K562 (cell line): ENCODE results near the gene ADGRA3. TPM values are rescaled to one million over a fixed set of nuclear protein-coding genes. Genes with fewer than 3 reads are reported as not detected.

ENCODE experiments used
- ATAC-seq: fragments of 200-7000 bp; cut with Tn5 transposase; 3 replicates; pipeline ENCODE4 v1.9.1; 2020; ENCODE audit warnings: moderate library complexity
- BruUV-seq: library from RNA; stranded (reverse); fragments of 400-500 nt; replicated peaks from 2 replicates; lab custom pipeline; 2021; lab: Mats Ljungman, UMichigan
- CTCF ChIA-PET: fragments of 300-600 bp; formaldehyde crosslinking; extraction: SDS; loops from one replicate; lab custom pipeline; 2021; ENCODE audit warnings: low intra/inter-chr PET ratio; lab: Yijun Ruan, JAX
- POLR2A ChIA-PET: fragments of 300-600, 350-650 bp; sonication (Branson Sonifier 250); formaldehyde crosslinking; extraction: SDS; loops from one replicate; lab custom pipeline; 2021; ENCODE audit warnings: antibody characterized with exemption, inconsistent platforms; lab: Yijun Ruan, JAX
- DNase-seq, 4 experiments: peaks; one replicate each; pipeline versions ENCODE4 v3.0.0 to v3.0.0-alpha.2; 2011 to 2018; ENCODE audit warnings: low spot score in 3 of 4, mixed read lengths in 3 of 4; ENCODE audit errors: extremely low read depth in 1 of 4
- FAIRE-seq: peaks from 2 replicates; lab custom pipeline; 2011; peaks lifted over from hg19 to GRCh38; lab: Jason Lieb, UNC
- H2AFZ ChIP-seq: 2 replicates; pipeline ENCODE4 v1.6.0; 2011; ENCODE audit warnings: low read depth, low read length, control low read depth, inconsistent platforms
- H3K27ac ChIP-seq: fragments of 200-600 bp; 3 replicates; pipeline ENCODE4 v1.8.0; 2011; ENCODE audit warnings: low read depth, mild to moderate bottlenecking, control low read depth, inconsistent platforms, low read length, moderate library complexity, mixed read lengths; ENCODE audit errors: extremely low read depth
- H3K27me3 ChIP-seq, 2 experiments: fragments of 300-600 bp in 1 of 2; 2 replicates in 1 of 2; 3 replicates in 1 of 2; pipeline versions ENCODE4 v1.6.0 to v1.8.0; 2011; ENCODE audit warnings: inconsistent platforms in 2 of 2, low read length in 2 of 2, mild to moderate bottlenecking in 1 of 2, mixed read lengths in 1 of 2, moderate library complexity in 1 of 2; ENCODE audit not compliant: control insufficient read depth in 2 of 2, insufficient read depth in 2 of 2
- H3K36me3 ChIP-seq: fragments of 300-600 bp; 3 replicates; pipeline ENCODE4 v1.8.0; 2011; ENCODE audit warnings: mild to moderate bottlenecking, low read length, inconsistent platforms; ENCODE audit not compliant: control insufficient read depth, insufficient read depth
- H3K4me1 ChIP-seq, 2 experiments: fragments of 200-600 bp in 1 of 2; replicated peaks in 1 of 2; 2 replicates in 1 of 2; 3 replicates in 1 of 2; pipeline versions ENCODE4 v1.5.1 to v1.8.0; 2011; ENCODE audit warnings: inconsistent platforms in 2 of 2, low read length in 2 of 2, mild to moderate bottlenecking in 1 of 2, mixed read lengths in 1 of 2, moderate library complexity in 1 of 2; ENCODE audit not compliant: control insufficient read depth in 2 of 2, insufficient read depth in 2 of 2
- H3K4me2 ChIP-seq: 2 replicates; pipeline ENCODE4 v1.6.1; 2011; ENCODE audit warnings: low read length, control low read depth, inconsistent platforms, mixed read lengths; ENCODE audit not compliant: insufficient read depth
- H3K4me3 ChIP-seq: fragments of 200-600 bp; sonication (generic), shearing (Covaris generic); 2 replicates; pipeline ENCODE4 v1.5.1; 2016; ENCODE audit warnings: control low read depth, inconsistent platforms
- H3K79me2 ChIP-seq: fragments of 200-600 bp; 3 replicates; pipeline ENCODE4 v1.8.0; 2011; ENCODE audit warnings: low read length, inconsistent platforms; ENCODE audit not compliant: control insufficient read depth, insufficient read depth
- H3K9ac ChIP-seq, 2 experiments: 2 replicates each; pipeline versions ENCODE4 v1.6.0 to v1.6.1; 2011; ENCODE audit warnings: low read depth in 2 of 2, low read length in 2 of 2, control low read depth in 1 of 2, inconsistent platforms in 1 of 2, mild to moderate bottlenecking in 1 of 2, mixed read lengths in 1 of 2; ENCODE audit not compliant: insufficient read depth in 1 of 2
- H3K9me1 ChIP-seq: one replicate; pipeline ENCODE4 v1.6.0; 2011; ENCODE audit warnings: inconsistent platforms, mild to moderate bottlenecking, low read length, moderate library complexity; ENCODE audit not compliant: control insufficient read depth, insufficient read depth
- H3K9me3 ChIP-seq: replicated peaks from 2 replicates; pipeline ENCODE4 v1.5.1; 2011; ENCODE audit warnings: low read depth, low read length, inconsistent platforms; ENCODE audit not compliant: control insufficient read depth, insufficient read depth
- H4K20me1 ChIP-seq: replicated peaks from 2 replicates; pipeline ENCODE4 v1.6.1; 2011; ENCODE audit warnings: low read length, inconsistent platforms, mixed read lengths; ENCODE audit not compliant: control insufficient read depth, insufficient read depth
- ARID2 ChIP-seq: fragments of 450-650 bp; IDR thresholded peaks from 2 replicates; pipeline ENCODE4 v1.6.1; 2017; ENCODE audit warnings: antibody characterized with exemption, mild to moderate bottlenecking
- BRD9 ChIP-seq: fragments of 450-650 bp; IDR thresholded peaks from 2 replicates; pipeline ENCODE4 v1.6.1; 2018; ENCODE audit warnings: low read depth; ENCODE audit not compliant: partially characterized antibody
- CXXC5 ChIP-seq: fragments of 250-450 bp; sonication (Bioruptor Pico); IDR thresholded peaks from 2 replicates; pipeline ENCODE4 v1.8.0; 2022; ENCODE audit warnings: inconsistent platforms, mild to moderate bottlenecking, moderate library complexity
- HDAC3 ChIP-seq: fragments of 450-650 bp; IDR thresholded peaks from 2 replicates; pipeline ENCODE4 v1.6.1; 2018; ENCODE audit warnings: borderline replicate concordance, mild to moderate bottlenecking, moderate library complexity; ENCODE audit not compliant: partially characterized antibody
- HMGN3 ChIP-seq: IDR thresholded peaks from 2 replicates; pipeline ENCODE4 v1.6.1; 2011; ENCODE audit warnings: borderline replicate concordance, low read depth, mild to moderate bottlenecking, mixed read lengths, low read length; ENCODE audit not compliant: insufficient read length; ENCODE audit errors: extremely low read depth
- HSF4 ChIP-seq: fragments of 250-450 bp; sonication (Bioruptor Pico); IDR thresholded peaks from 2 replicates; pipeline ENCODE4 v2.1.2; 2022; ENCODE audit warnings: mild to moderate bottlenecking, moderate library complexity, borderline replicate concordance
- KLF6 ChIP-seq: fragments of 250-450 bp; sonication (Bioruptor Pico); IDR thresholded peaks from 2 replicates; pipeline ENCODE4 v1.4.0; 2020; ENCODE audit warnings: mild to moderate bottlenecking, moderate library complexity, borderline replicate concordance
- MBD1 ChIP-seq: fragments of 250-450 bp; sonication (Bioruptor Pico); IDR thresholded peaks from 2 replicates; pipeline ENCODE4 v1.8.0; 2022; ENCODE audit warnings: inconsistent platforms
- MLLT1 ChIP-seq, 2 experiments: fragments of 450-650 bp; IDR thresholded peaks; 2 replicates each; pipeline ENCODE4 v1.6.1; 2016
- MTA3 ChIP-seq: fragments of 450-650 bp; formaldehyde crosslinking; IDR thresholded peaks from 2 replicates; pipeline ENCODE4 v1.6.1; 2017; ENCODE audit warnings: mild to moderate bottlenecking, borderline replicate concordance
- PURB ChIP-seq: sonication (generic); formaldehyde crosslinking; IDR thresholded peaks from 2 replicates; pipeline ENCODE4 v1.9.0; 2021; ENCODE audit warnings: low read depth, mild to moderate bottlenecking, missing genetic modification reagents
- RBFOX2 ChIP-seq: fragments of 200-400 bp; formaldehyde crosslinking; IDR thresholded peaks from 2 replicates; pipeline ENCODE4 v1.6.1; 2017; ENCODE audit warnings: low read depth, mild to moderate bottlenecking, low read length, moderate library complexity
- SAP30 ChIP-seq: fragments of 200-600 bp; sonication (generic); IDR thresholded peaks from 2 replicates; pipeline ENCODE4 v1.6.1; 2012; ENCODE audit warnings: borderline replicate concordance, low read depth, mild to moderate bottlenecking, moderate library complexity, low read length, control low read depth, inconsistent platforms; ENCODE audit not compliant: insufficient read depth, poor library complexity, severe bottlenecking
- SMARCC2 ChIP-seq: fragments of 450-650 bp; IDR thresholded peaks from 2 replicates; pipeline ENCODE4 v1.6.1; 2017; ENCODE audit warnings: antibody characterized with exemption, moderate library complexity, mild to moderate bottlenecking, low read depth
- SRSF3 ChIP-seq: fragments of 200-400 bp; formaldehyde crosslinking; IDR thresholded peaks from 2 replicates; pipeline ENCODE4 v1.6.1; 2016; ENCODE audit warnings: mild to moderate bottlenecking, low read length, moderate library complexity; ENCODE audit not compliant: insufficient read depth
- YY1 ChIP-seq, 3 experiments: IDR thresholded peaks; 2 replicates each; pipeline ENCODE4 v1.6.1; 2011; ENCODE audit warnings: low read length in 2 of 3, mild to moderate bottlenecking in 2 of 3, moderate library complexity in 2 of 3, borderline replicate concordance in 1 of 3, control low read depth in 1 of 3, low read depth in 1 of 3; ENCODE audit not compliant: insufficient read depth in 3 of 3, insufficient replicate concordance in 2 of 3, control insufficient read depth in 1 of 3, insufficient read length in 1 of 3; ENCODE audit errors: extremely low read depth in 1 of 3
- ZNF431 ChIP-seq: sonication (generic); formaldehyde crosslinking; IDR thresholded peaks from 2 replicates; pipeline ENCODE4 v1.8.0; 2022; ENCODE audit warnings: mild to moderate bottlenecking, missing genetic modification reagents
- ZNF57 ChIP-seq: fragments of 450-650 bp; formaldehyde crosslinking; IDR thresholded peaks from 2 replicates; pipeline ENCODE4 v1.4.0; 2020; ENCODE audit warnings: mild to moderate bottlenecking, moderate library complexity
- ZNF699 ChIP-seq: fragments of 250-450 bp; sonication (Bioruptor Pico); IDR thresholded peaks from 2 replicates; pipeline ENCODE4 v1.8.0; 2021; ENCODE audit warnings: mild to moderate bottlenecking, moderate library complexity; ENCODE audit not compliant: insufficient replicate concordance
- WGBS: fragments of 100-300 bp; shearing (Covaris generic); methylation state at CpG from one replicate; pipeline ENCODE4 v1.1.6; 2016; ENCODE audit warnings: low coverage, mixed read lengths; ENCODE audit not compliant: insufficient coverage; ENCODE audit errors: missing lambda C conversion rate; 5-methylcytosine and 5-hydroxymethylcytosine counted together
- in situ Hi-C: fragments of 300-500 bp; cut with MboI; formaldehyde crosslinking; loops from 4 replicates; pipeline ENCODE4 v1.15.0; 2018; ENCODE audit warnings: inconsistent platforms, mixed read lengths
- intact Hi-C: fragments of 100-400 bp; cut with micrococcal nuclease; formaldehyde crosslinking; loops from 2 replicates; pipeline ENCODE4 v1.14.2; 2022
- polyA plus RNA-seq, 8 experiments: library from polyadenylated mRNA; depleted of rRNA in 4 of 8; stranded (reverse) in 5 of 8; unstranded in 3 of 8; fragments of >200 nt; fragmentation: Nextera tagmentation in 2 of 8; fragmentation: Illumina TruSeq in 1 of 8; extraction: Ambion mirVana in 2 of 8; extraction: Trizol in 1 of 8; gene quantifications; 2 replicates each; pipeline versions ENCODE4 v1.2.1 to v1.2.3, GENCODE V29; 2011 to 2014; ENCODE audit warnings: inconsistent platforms in 1 of 8, missing spikeins in 1 of 8
- total RNA-seq, 7 experiments: library from RNA; depleted of rRNA in 6 of 7; stranded (reverse); fragments of >200 nt in 6 of 7; fragmentation: Illumina TruSeq in 2 of 7; extraction: Trizol in 2 of 7; gene quantifications; 2 replicates each; pipeline versions ENCODE4 v1.2.1 to v1.2.3, GENCODE V29; 2011 to 2021; ENCODE audit warnings: low replicate concordance in 1 of 7

Gene ADGRA3
- total and polyA plus RNA-seq, 9 of the 15 experiments (the other 6 are each of a cell fraction or from before 2014, with no cell fraction given): 0.06 to 2.3 (median 0.27) TPM; not detected in 3

GRCh38 chr4:22553560-22553959 lies 37.7 kb upstream of the ADGRA3 start (continued):
- TF ChIP-seq MBD1 (CRISPR knock-in tag): no peak
- no peak for TF ChIP-seq RBFOX2
- no peak for TF ChIP-seq ZNF431 (CRISPR knock-in tag)
- no peak for TF ChIP-seq BRD9
- no peak for TF ChIP-seq MLLT1 (IDR thresholded peaks at IDR 0.05)
- TF ChIP-seq CXXC5: no peak
- no peak for TF ChIP-seq ARID2

GRCh38 chr4:22552812-22553211 lies 36.9 kb upstream of the ADGRA3 start:
- no peak overlapping the region for H3K4me3 ChIP-seq
- 0% methylated on average over 3 of the region's 3 CpGs for WGBS
- ChIA-PET CTCF (no interaction called here), POLR2A (no interaction called here)
- ATAC-seq (no peak), FAIRE-seq (no peak), DNase-seq (no peak)
- in situ Hi-C loops (no loop called here), intact Hi-C loops (no loop called here)
- no peak overlapping the region for H2AFZ ChIP-seq
- no peaks in the 10 kb centered on the region for H3K36me3 ChIP-seq
- H3K27ac ChIP-seq: no peak overlapping the region
- no peak overlapping the region for H3K9ac ChIP-seq
- H3K9me1 ChIP-seq: no peaks in the 10 kb centered on the region
- no peaks in the 10 kb centered on the region for H4K20me1 ChIP-seq
- H3K9me3 ChIP-seq: peaks cover 4% of the 10 kb centered on the region
- H3K27me3 ChIP-seq: no peaks in the 10 kb centered on the region
- no peaks in the 10 kb centered on the region for H3K4me1 ChIP-seq
- BruUV-seq: no TSS peak
- no peaks in the 10 kb centered on the region for H3K79me2 ChIP-seq
- no peak overlapping the region for H3K4me2 ChIP-seq
- TF ChIP-seq SAP30: no peak
- TF ChIP-seq HMGN3: no peak
- TF ChIP-seq HSF4 (CRISPR knock-in tag): no peak
- TF ChIP-seq MTA3: no peak
- TF ChIP-seq ZNF699 (CRISPR knock-in tag): no peak
- no peak for TF ChIP-seq HDAC3
- no peak for TF ChIP-seq ZNF57 (CRISPR knock-in tag)
- TF ChIP-seq SRSF3: no peak
- no peak for TF ChIP-seq YY1 (IDR thresholded peaks at IDR 0.05; ENCODE audit: borderline replicate concordance in 1 of 3, control insufficient read depth in 1 of 3, extremely low read depth in 1 of 3, insufficient read depth in 3 of 3, insufficient read length in 1 of 3, insufficient replicate concordance in 2 of 3, low read depth in 1 of 3, low read length in 2 of 3)
- no peak for TF ChIP-seq SMARCC2
- no peak for TF ChIP-seq KLF6 (CRISPR knock-in tag)
- TF ChIP-seq PURB (CRISPR knock-in tag): no peak
